RWPE1 (cell line): ENCODE results near the gene ALDH3A2.
A peak's percentile ranks its signal among the peaks of the same experiment; 100 is the strongest.

ENCODE experiments used
- CTCF ChIA-PET: fragments of 350-600 bp; sonication (Branson Sonifier 250); formaldehyde crosslinking; extraction: SDS; loops from one replicate; lab custom pipeline; 2021; lab: Yijun Ruan, JAX
- POLR2A ChIA-PET: fragments of 400-600 bp; formaldehyde crosslinking; extraction: SDS; loops from one replicate; lab custom pipeline; 2020; ENCODE audit warnings: antibody characterized with exemption; ENCODE audit not compliant: low non-redundant PET; lab: Yijun Ruan, JAX
- DNase-seq: peaks from one replicate; pipeline ENCODE4 v3.0.0; 2012; ENCODE audit warnings: low spot score
- H3K27ac ChIP-seq: fragments of 450-650 bp; 2 replicates; pipeline ENCODE4 v1.5.1; 2017
- CTCF ChIP-seq: fragments of 450-650 bp; conservative IDR thresholded peaks from 2 replicates; pipeline ENCODE4 v1.5.1; 2017; ENCODE audit warnings: low read depth, mild to moderate bottlenecking

Gene ALDH3A2

GRCh38 chr17:19717031-19717360, 68.4 kb downstream of the ALDH3A2 start:
- DNase-seq, result no peak
- no peak for TF ChIP-seq CTCF
- ChIA-PET CTCF (interaction anchor here (1.0 to 1.1 kb wide), 2 partner anchors 45 to 354 kb away, joined by 3 read pairs; partner anchors contain the start of gene B9D1), POLR2A (interaction anchor here (0.9 kb wide), 1 partner anchor 11 kb away, joined by 3 read pairs; no protein-coding TSS in a partner anchor)
- H3K27ac ChIP-seq, result peak overlapping the region; percentile 98

- peak overlapping the region; percentile 98 for H3K27ac ChIP-seq
- TF ChIP-seq CTCF, result no peak
- POLR2A ChIA-PET, result interaction anchor here (0.6 to 0.9 kb wide), 2 partner anchors 11 to 36 kb away, joined by 3 to 4 read pairs; no protein-coding TSS in a partner anchor
- CTCF ChIA-PET, result interaction anchor here (0.9 to 2.4 kb wide), 3 partner anchors 11 to 355 kb away, joined by 3 to 11 read pairs (median 3); partner anchors contain the start of gene B9D1
- no peak for DNase-seq
These were observed 68.9 kb downstream of the ALDH3A2 start for GRCh38 chr17:19717411-19717908.

- TF ChIP-seq CTCF, result no peak
- H3K27ac ChIP-seq, result peak overlapping the region; percentile 98
- POLR2A ChIA-PET, result interaction anchor here (1.0 kb wide), 1 partner anchor 10 kb away, joined by 5 read pairs; no protein-coding TSS in a partner anchor
- no peak for DNase-seq
- CTCF ChIA-PET, result interaction anchor here (0.6 to 2.4 kb wide), 12 partner anchors 10 to 205 kb away, joined by 3 to 16 read pairs (median 4); partner anchors contain the start of gene ALDH3A1
These were observed 69.6 kb downstream of the ALDH3A2 start for GRCh38 chr17:19718041-19718612.

GRCh38 chr17:19718613-19719354, 70.2 kb downstream of the ALDH3A2 start:
- CTCF ChIA-PET, result interaction anchor here (0.6 to 2.4 kb wide), 14 partner anchors 9 to 205 kb away, joined by 3 to 16 read pairs (median 4); partner anchors contain the start of gene ALDH3A1
- TF ChIP-seq CTCF, result no peak
- no peak for DNase-seq
- POLR2A ChIA-PET, result interaction anchor here (0.7 to 1.0 kb wide), 2 partner anchors 9 to 42 kb away, joined by 3 to 5 read pairs; no protein-coding TSS in a partner anchor
- peak overlapping the region; percentile 98 for H3K27ac ChIP-seq

- ChIA-PET CTCF (interaction anchor here (0.6 to 2.4 kb wide), 11 partner anchors 12 to 206 kb away, joined by 3 to 16 read pairs (median 6); partner anchors contain the start of gene ALDH3A1), POLR2A (interaction anchor here (0.7 to 1.1 kb wide), 2 partner anchors 33 to 41 kb away, joined by 3 to 5 read pairs; no protein-coding TSS in a partner anchor)
- TF ChIP-seq CTCF, result no peak
- H3K27ac ChIP-seq, result peak overlapping the region; percentile 98
- DNase-seq, result peak; percentile 91
These were observed 71.0 kb downstream of the ALDH3A2 start for GRCh38 chr17:19719355-19720209.
